ENCODE data around the gene TUBGCP6.

- TF ChIP-seq, protein P1, sequence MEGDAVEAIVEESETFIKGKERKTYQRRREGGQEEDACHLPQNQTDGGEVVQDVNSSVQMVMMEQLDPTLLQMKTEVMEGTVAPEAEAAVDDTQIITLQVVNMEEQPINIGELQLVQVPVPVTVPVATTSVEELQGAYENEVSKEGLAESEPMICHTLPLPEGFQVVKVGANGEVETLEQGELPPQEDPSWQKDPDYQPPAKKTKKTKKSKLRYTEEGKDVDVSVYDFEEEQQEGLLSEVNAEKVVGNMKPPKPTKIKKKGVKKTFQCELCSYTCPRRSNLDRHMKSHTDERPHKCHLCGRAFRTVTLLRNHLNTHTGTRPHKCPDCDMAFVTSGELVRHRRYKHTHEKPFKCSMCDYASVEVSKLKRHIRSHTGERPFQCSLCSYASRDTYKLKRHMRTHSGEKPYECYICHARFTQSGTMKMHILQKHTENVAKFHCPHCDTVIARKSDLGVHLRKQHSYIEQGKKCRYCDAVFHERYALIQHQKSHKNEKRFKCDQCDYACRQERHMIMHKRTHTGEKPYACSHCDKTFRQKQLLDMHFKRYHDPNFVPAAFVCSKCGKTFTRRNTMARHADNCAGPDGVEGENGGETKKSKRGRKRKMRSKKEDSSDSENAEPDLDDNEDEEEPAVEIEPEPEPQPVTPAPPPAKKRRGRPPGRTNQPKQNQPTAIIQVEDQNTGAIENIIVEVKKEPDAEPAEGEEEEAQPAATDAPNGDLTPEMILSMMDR (IDR thresholded peaks at IDR 0.05), result no peak
- TF ChIP-seq POLR2A (IDR thresholded peaks at IDR 0.05), result no peak
Measured at GRCh38 chr22:50280708-50281383, 36.0 kb upstream of the TUBGCP6 start.

Measured in heart left ventricle (tissue), 13 donors.